IMR-90 (cell line): ENCODE measurements around the gene FAM81A. TPM values are rescaled to one million over a fixed set of nuclear protein-coding genes. Genes with fewer than 3 reads are reported as not detected.

Experiments
- ATAC-seq: fragments of 200-7000 bp; cut with Tn5 transposase; 2 replicates; pipeline ENCODE4 v1.9.1; 2020; ENCODE audit warnings: low read depth, mild to moderate bottlenecking, moderate library complexity
- BruUV-seq: library from RNA; stranded (reverse); fragments of 400-500 nt; replicated peaks from 2 replicates; lab custom pipeline; 2021; lab: Mats Ljungman, UMichigan
- CTCF ChIA-PET: fragments of 300-600 bp; formaldehyde crosslinking; extraction: SDS; loops from one replicate; lab custom pipeline; 2021; ENCODE audit warnings: antibody characterized with exemption; lab: Yijun Ruan, JAX
- POLR2A ChIA-PET: fragments of 300-600 bp; sonication (Branson Sonifier 250); formaldehyde crosslinking; loops from one replicate; lab custom pipeline; 2022; ENCODE audit warnings: antibody characterized with exemption; ENCODE audit not compliant: unreplicated experiment; lab: Charles Lee
- DNase-seq: peaks from one replicate; pipeline ENCODE4 v3.0.0; 2013
- H2AFZ ChIP-seq: replicated peaks from 2 replicates; pipeline ENCODE3; 2013; ENCODE audit warnings: low read length, mild to moderate bottlenecking; ENCODE audit not compliant: poor library complexity
- H2AK5ac ChIP-seq: 2 replicates; pipeline ENCODE4 v1.6.1; 2013; ENCODE audit warnings: low read depth, low read length, inconsistent platforms
- H2AK9ac ChIP-seq: replicated peaks from 2 replicates; pipeline ENCODE3; 2013; ENCODE audit warnings: mild to moderate bottlenecking, low read depth, low read length, moderate library complexity; ENCODE audit not compliant: poor library complexity
- H2BK120ac ChIP-seq: 2 replicates; pipeline ENCODE4 v1.6.1; 2013; ENCODE audit warnings: low read depth, low read length, inconsistent platforms
- H2BK15ac ChIP-seq: 3 replicates; pipeline ENCODE4 v1.6.1; 2013; ENCODE audit warnings: low read depth, low read length, inconsistent platforms
- H2BK20ac ChIP-seq: 2 replicates; pipeline ENCODE4 v1.6.1; 2013; ENCODE audit warnings: low read depth, mild to moderate bottlenecking, inconsistent platforms, low read length, moderate library complexity
- H2BK5ac ChIP-seq: 2 replicates; pipeline ENCODE4 v1.6.1; 2013; ENCODE audit warnings: mild to moderate bottlenecking, low read depth, low read length, inconsistent platforms; ENCODE audit not compliant: poor library complexity, severe bottlenecking
- H3K14ac ChIP-seq: replicated peaks from 2 replicates; pipeline ENCODE4 v1.6.1; 2013; ENCODE audit warnings: low read depth, low read length, inconsistent platforms
- H3K18ac ChIP-seq: 2 replicates; pipeline ENCODE4 v1.6.1; 2013; ENCODE audit warnings: low read depth, low read length, control low read depth
- H3K23ac ChIP-seq: 2 replicates; pipeline ENCODE4 v1.6.1; 2013; ENCODE audit warnings: low read depth, low read length, inconsistent platforms
- H3K27ac ChIP-seq: 2 replicates; pipeline ENCODE4 v1.5.1; 2013; ENCODE audit warnings: mild to moderate bottlenecking, control low read depth, low read length; ENCODE audit not compliant: insufficient read depth
- H3K27me3 ChIP-seq: 2 replicates; pipeline ENCODE4 v1.6.1; 2013; ENCODE audit warnings: low read length; ENCODE audit not compliant: control insufficient read depth, insufficient read depth
- H3K36me3 ChIP-seq: 2 replicates; pipeline ENCODE4 v1.6.1; 2013; ENCODE audit warnings: low read length, mixed read lengths; ENCODE audit not compliant: control insufficient read depth, insufficient read depth
- H3K4ac ChIP-seq: 2 replicates; pipeline ENCODE4 v1.6.1; 2013; ENCODE audit warnings: low read depth, low read length, inconsistent platforms
- H3K4me1 ChIP-seq: 2 replicates; pipeline ENCODE4 v1.6.1; 2013; ENCODE audit warnings: low read length, mixed read lengths; ENCODE audit not compliant: control insufficient read depth, insufficient read depth
- H3K4me2 ChIP-seq: 2 replicates; pipeline ENCODE4 v1.6.1; 2013; ENCODE audit warnings: low read depth, mild to moderate bottlenecking, control low read depth, low read length, moderate library complexity
- H3K4me3 ChIP-seq: 2 replicates; pipeline ENCODE4 v1.5.1; 2013; ENCODE audit warnings: low read depth, mild to moderate bottlenecking, control low read depth, low read length, moderate library complexity; ENCODE audit not compliant: insufficient read depth
- H3K56ac ChIP-seq: 2 replicates; pipeline ENCODE4 v1.6.1; 2013; ENCODE audit warnings: low read length, inconsistent platforms; ENCODE audit not compliant: insufficient read depth; ENCODE audit errors: extremely low read depth
- H3K79me1 ChIP-seq, 2 experiments: 2 replicates each; pipeline ENCODE4 v1.6.1; 2013; ENCODE audit warnings: low read length in 2 of 2, inconsistent platforms in 1 of 2, low read depth in 1 of 2
- H3K9ac ChIP-seq: 2 replicates; pipeline ENCODE4 v1.6.1; 2013; ENCODE audit warnings: low read depth, low read length, control low read depth
- H3K9me1 ChIP-seq: 2 replicates; pipeline ENCODE4 v1.6.1; 2013; ENCODE audit warnings: low read length, inconsistent platforms; ENCODE audit not compliant: insufficient read depth
- H3K9me3 ChIP-seq: 2 replicates; pipeline ENCODE4 v1.6.1; 2013; ENCODE audit warnings: low read length; ENCODE audit not compliant: control insufficient read depth, insufficient read depth
- H4K20me1 ChIP-seq: 2 replicates; pipeline ENCODE4 v1.6.1; 2013; ENCODE audit warnings: low read length, inconsistent platforms; ENCODE audit not compliant: insufficient read depth
- H4K5ac ChIP-seq: 2 replicates; pipeline ENCODE4 v1.6.1; 2013; ENCODE audit warnings: mild to moderate bottlenecking, low read depth, low read length, control low read depth
- H4K8ac ChIP-seq, 2 experiments: 2 replicates each; pipeline ENCODE4 v1.6.1; 2013; ENCODE audit warnings: low read depth in 2 of 2, low read length in 2 of 2, control low read depth in 1 of 2, inconsistent platforms in 1 of 2
- H4K91ac ChIP-seq: 2 replicates; pipeline ENCODE4 v1.6.1; 2013; ENCODE audit warnings: low read depth, low read length, inconsistent platforms; ENCODE audit not compliant: insufficient read depth
- BHLHE40 ChIP-seq: fragments of 150-350 bp; IDR thresholded peaks from 2 replicates; pipeline ENCODE4 v1.6.1; 2016; ENCODE audit warnings: mild to moderate bottlenecking, low read depth, low read length
- MAZ ChIP-seq: IDR thresholded peaks from 2 replicates; pipeline ENCODE4 v1.6.1; 2012; ENCODE audit warnings: low read depth, mild to moderate bottlenecking, low read length, improper control_type of control experiment, moderate library complexity, borderline replicate concordance
- POLR2A ChIP-seq: IDR thresholded peaks from 2 replicates; pipeline ENCODE4 v1.6.1; 2012; ENCODE audit warnings: mild to moderate bottlenecking, low read depth, low read length
- RAD21 ChIP-seq: IDR thresholded peaks from 2 replicates; pipeline ENCODE4 v1.6.1; 2012; ENCODE audit warnings: low read length, improper control_type of control experiment
- RFX5 ChIP-seq: IDR thresholded peaks from 2 replicates; pipeline ENCODE4 v1.8.0; 2012; ENCODE audit warnings: low read depth, mild to moderate bottlenecking, low read length, moderate library complexity
- SMC3 ChIP-seq: fragments of 150-350 bp; IDR thresholded peaks from 2 replicates; pipeline ENCODE4 v1.6.1; 2016; ENCODE audit warnings: low read depth, mild to moderate bottlenecking, antibody characterized with exemption, low read length, moderate library complexity
- WGBS, 2 experiments: methylation state at CpG; one replicate each; pipeline versions ENCODE4 v1.1.5 to v1.1.7; 2013; ENCODE audit warnings: missing lambda C conversion rate in 2 of 2; ENCODE audit not compliant: insufficient read length in 1 of 2; ENCODE audit errors: extremely low coverage in 2 of 2; 5-methylcytosine and 5-hydroxymethylcytosine counted together
- dilution Hi-C: fragments of 300-500 bp; cut with HindIII; formaldehyde crosslinking; loops from one replicate; pipeline ENCODE4 v1.14.3; 2018; ENCODE audit warnings: low sequenced_read_pairs; ENCODE audit not compliant: unreplicated experiment
- in situ Hi-C: fragments of 300-500 bp; cut with MboI; formaldehyde crosslinking; loops from 3 replicates; pipeline ENCODE4 v1.14.3; 2019; ENCODE audit warnings: low sequenced_read_pairs, inconsistent platforms, mixed read lengths
- intact Hi-C: fragments of 100-400 bp; cut with micrococcal nuclease; formaldehyde crosslinking; loops from 2 replicates; pipeline ENCODE4 v1.10.0; 2022
- polyA plus RNA-seq, 3 experiments: library from polyadenylated mRNA; depleted of rRNA; stranded (reverse); fragments of >200 nt; gene quantifications; 2 replicates each; pipeline ENCODE4 v1.2.3, GENCODE V29; 2012; ENCODE audit warnings: low replicate concordance in 1 of 3
- total RNA-seq: library from RNA; depleted of rRNA; stranded (reverse); fragments of >200 nt; gene quantifications from 2 replicates; pipeline ENCODE4 v1.2.3, GENCODE V29; 2012
- TF ChIP-seq, protein P1 (sequence below): conservative IDR thresholded peaks from 2 replicates; pipeline ENCODE4 v1.5.1; 2012; ENCODE audit warnings: mild to moderate bottlenecking, low read depth, low read length, improper control_type of control experiment

The FAM81A gene
- total and polyA plus RNA-seq, 2 of the 4 experiments (the other 2 are of a cell fraction), result not detected

DNA sequence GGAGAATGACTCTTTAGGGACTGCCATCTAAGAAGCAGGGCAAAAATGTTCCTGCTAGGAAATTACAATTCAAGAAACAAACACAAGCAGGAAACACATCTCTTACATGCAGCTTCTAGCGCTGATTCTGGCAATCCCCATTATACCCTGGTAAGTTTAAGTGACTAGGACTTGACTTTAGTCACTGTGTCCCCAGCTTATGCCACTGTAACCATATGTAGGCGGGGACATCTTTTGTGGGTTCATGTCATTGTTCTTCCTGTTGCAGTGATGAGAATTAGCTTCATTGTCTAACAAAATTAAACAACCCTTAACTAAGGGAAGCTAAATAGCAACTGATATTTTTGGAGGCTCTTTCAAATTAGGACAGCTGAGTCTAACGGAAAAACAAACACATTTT lies 17.9 kb upstream of the FAM81A start:
- H3K18ac ChIP-seq, result no peak overlapping the region
- CTCF ChIA-PET, result interaction anchor here (1.1 kb wide), 1 partner anchor 21 kb away, joined by 3 read pairs; no protein-coding TSS in a partner anchor
- WGBS, 2 experiments, result 60% methylated on average over 1 of the region's 3 CpGs; no CpG with 5 or more reads in 1 of the 2 experiments
- BruUV-seq, result no TSS peak
- H3K79me1 ChIP-seq, result no peaks in the 10 kb centered on the region
- no peak overlapping the region for H4K91ac ChIP-seq
- H2BK20ac ChIP-seq, result no peak overlapping the region
- DNase-seq (no peak), ATAC-seq (no peak)
- no peaks in the 10 kb centered on the region for H3K4me1 ChIP-seq
- H3K9ac ChIP-seq, result no peak overlapping the region
- no peak overlapping the region for H2BK15ac ChIP-seq
- intact Hi-C loops (no loop called here), in situ Hi-C loops (no loop called here), dilution Hi-C loops (no loop called here)
- POLR2A ChIA-PET, result no interaction called here
- H3K36me3 ChIP-seq, result no peaks in the 10 kb centered on the region
- H3K4me2 ChIP-seq, result no peak overlapping the region
- no peak overlapping the region for H4K8ac ChIP-seq
- H2AK5ac ChIP-seq, result no peak overlapping the region
- no peak overlapping the region for H3K14ac ChIP-seq
- no peaks in the 10 kb centered on the region for H3K9me1 ChIP-seq
- no peak overlapping the region for H2BK5ac ChIP-seq
- H3K27me3 ChIP-seq, result peaks cover 21% of the 10 kb centered on the region
- no peak overlapping the region for H3K4ac ChIP-seq
- no peak overlapping the region for H3K27ac ChIP-seq
- H2AFZ ChIP-seq, result no peak overlapping the region
- H4K20me1 ChIP-seq, result no peaks in the 10 kb centered on the region
- no peak overlapping the region for H3K4me3 ChIP-seq
- H3K56ac ChIP-seq, result no peak overlapping the region
- H3K9me3 ChIP-seq, result no peaks in the 10 kb centered on the region
- H3K23ac ChIP-seq, result no peak overlapping the region
- TF ChIP-seq POLR2A, result no peak
- TF ChIP-seq RFX5, result no peak
- TF ChIP-seq SMC3, result no peak
- TF ChIP-seq, protein P1, sequence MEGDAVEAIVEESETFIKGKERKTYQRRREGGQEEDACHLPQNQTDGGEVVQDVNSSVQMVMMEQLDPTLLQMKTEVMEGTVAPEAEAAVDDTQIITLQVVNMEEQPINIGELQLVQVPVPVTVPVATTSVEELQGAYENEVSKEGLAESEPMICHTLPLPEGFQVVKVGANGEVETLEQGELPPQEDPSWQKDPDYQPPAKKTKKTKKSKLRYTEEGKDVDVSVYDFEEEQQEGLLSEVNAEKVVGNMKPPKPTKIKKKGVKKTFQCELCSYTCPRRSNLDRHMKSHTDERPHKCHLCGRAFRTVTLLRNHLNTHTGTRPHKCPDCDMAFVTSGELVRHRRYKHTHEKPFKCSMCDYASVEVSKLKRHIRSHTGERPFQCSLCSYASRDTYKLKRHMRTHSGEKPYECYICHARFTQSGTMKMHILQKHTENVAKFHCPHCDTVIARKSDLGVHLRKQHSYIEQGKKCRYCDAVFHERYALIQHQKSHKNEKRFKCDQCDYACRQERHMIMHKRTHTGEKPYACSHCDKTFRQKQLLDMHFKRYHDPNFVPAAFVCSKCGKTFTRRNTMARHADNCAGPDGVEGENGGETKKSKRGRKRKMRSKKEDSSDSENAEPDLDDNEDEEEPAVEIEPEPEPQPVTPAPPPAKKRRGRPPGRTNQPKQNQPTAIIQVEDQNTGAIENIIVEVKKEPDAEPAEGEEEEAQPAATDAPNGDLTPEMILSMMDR, result no peak
- TF ChIP-seq BHLHE40, result no peak
- no peak for TF ChIP-seq RAD21
- no peak for TF ChIP-seq MAZ
- H2BK120ac ChIP-seq, result no peak overlapping the region
- H2AK9ac ChIP-seq, result no peak overlapping the region
- no peak overlapping the region for H4K5ac ChIP-seq
